ENCODE results near the gene HEMK1. TPM values are rescaled to one million over a fixed set of nuclear protein-coding genes. Genes with fewer than 3 reads are reported as not detected.
A peak's percentile ranks its signal among the peaks of the same experiment; 100 is the strongest.

HEMK1 gene
- total RNA-seq, 2 donors from 2014 or later = 24.1 to 25.8 TPM

GRCh38 chr3:50620820-50621219 is 51.5 kb downstream of the HEMK1 start:
- H3K4me1 ChIP-seq (ENCODE audit: control insufficient read depth, insufficient read depth, low read length) = peaks cover 22% of the 10 kb centered on the region
- no peak overlapping the region for H3K4me3 ChIP-seq (ENCODE audit: low read length)
- H3K27me3 ChIP-seq (ENCODE audit: control insufficient read depth, insufficient read depth, low read length, poor library complexity, severe bottlenecking) = no peaks in the 10 kb centered on the region
- WGBS, 2 experiments (ENCODE audit: insufficient coverage in 1 of 2, insufficient read length in 1 of 2) = 90 to 93% methylated on average over 4 of the region's 4 CpGs
- H3K36me3 ChIP-seq (ENCODE audit: control insufficient read depth, insufficient read depth, low read length) = no peaks in the 10 kb centered on the region
- no peak overlapping the region for H3K27ac Mint-ChIP-seq
- no peak for DNase-seq
- H3K36me3 Mint-ChIP-seq (ENCODE audit: low read depth) = peaks cover 5% of the 10 kb centered on the region
- peaks cover 37% of the 10 kb centered on the region for H3K4me1 Mint-ChIP-seq
- H3K27me3 Mint-ChIP-seq (ENCODE audit: insufficient read depth) = no peaks in the 10 kb centered on the region
- no peaks in the 10 kb centered on the region for H3K9me3 Mint-ChIP-seq
- H3K27ac ChIP-seq (ENCODE audit: low read depth, low read length) = no peak overlapping the region
- no peaks in the 10 kb centered on the region for H3K9me3 ChIP-seq (ENCODE audit: control insufficient read depth, low read length)
- no peak overlapping the region for H3K4me3 Mint-ChIP-seq
- no peak for TF ChIP-seq CTCF (conservative IDR thresholded peaks at IDR 0.05)
- no peak overlapping the region for H3K9ac ChIP-seq (ENCODE audit: extremely low read depth, low read length, poor library complexity, severe bottlenecking)

- peaks cover 23% of the 10 kb centered on the region for H3K4me1 ChIP-seq (ENCODE audit: control insufficient read depth, insufficient read depth, low read length)
- Mint-ChIP-seq H3K36me3 (ENCODE audit: low read depth) (peaks cover 5% of the 10 kb centered on the region), H3K27ac (peak overlapping the region; percentile 72), H3K4me1 (peaks cover 34% of the 10 kb centered on the region), H3K4me3 (no peak overlapping the region), H3K27me3 (ENCODE audit: insufficient read depth) (no peaks in the 10 kb centered on the region), H3K9me3 (no peaks in the 10 kb centered on the region)
- no peak overlapping the region for H3K4me3 ChIP-seq (ENCODE audit: low read length)
- no peaks in the 10 kb centered on the region for H3K9me3 ChIP-seq (ENCODE audit: control insufficient read depth, low read length)
- WGBS, 2 experiments (ENCODE audit: insufficient coverage in 1 of 2, insufficient read length in 1 of 2) = 70% methylated on average over 3 of the region's 3 CpGs
- H3K9ac ChIP-seq (ENCODE audit: extremely low read depth, low read length, poor library complexity, severe bottlenecking) = no peak overlapping the region
- no peak overlapping the region for H3K27ac ChIP-seq (ENCODE audit: low read depth, low read length)
- H3K36me3 ChIP-seq (ENCODE audit: control insufficient read depth, insufficient read depth, low read length) = no peaks in the 10 kb centered on the region
- no peak for TF ChIP-seq CTCF (conservative IDR thresholded peaks at IDR 0.05)
- no peak for DNase-seq
- no peaks in the 10 kb centered on the region for H3K27me3 ChIP-seq (ENCODE audit: control insufficient read depth, insufficient read depth, low read length, poor library complexity, severe bottlenecking)
Measured at GRCh38 chr3:50622881-50623280, 53.6 kb downstream of the HEMK1 start.

- Mint-ChIP-seq H3K4me1 (peaks cover 35% of the 10 kb centered on the region), H3K9me3 (no peaks in the 10 kb centered on the region), H3K27ac (peak overlapping the region; percentile 80), H3K4me3 (no peak overlapping the region), H3K27me3 (ENCODE audit: insufficient read depth) (no peaks in the 10 kb centered on the region), H3K36me3 (ENCODE audit: low read depth) (peaks cover 5% of the 10 kb centered on the region)
- H3K9me3 ChIP-seq (ENCODE audit: control insufficient read depth, low read length) = no peaks in the 10 kb centered on the region
- H3K27ac ChIP-seq (ENCODE audit: low read depth, low read length) = no peak overlapping the region
- no peak for TF ChIP-seq CTCF (conservative IDR thresholded peaks at IDR 0.05)
- peaks cover 23% of the 10 kb centered on the region for H3K4me1 ChIP-seq (ENCODE audit: control insufficient read depth, insufficient read depth, low read length)
- WGBS, 2 experiments (ENCODE audit: insufficient coverage in 1 of 2, insufficient read length in 1 of 2) = 90 to 92% methylated on average over 6 of the region's 6 CpGs
- H3K36me3 ChIP-seq (ENCODE audit: control insufficient read depth, insufficient read depth, low read length) = no peaks in the 10 kb centered on the region
- no peak overlapping the region for H3K4me3 ChIP-seq (ENCODE audit: low read length)
- no peak overlapping the region for H3K9ac ChIP-seq (ENCODE audit: extremely low read depth, low read length, poor library complexity, severe bottlenecking)
- no peak for DNase-seq
- H3K27me3 ChIP-seq (ENCODE audit: control insufficient read depth, insufficient read depth, low read length, poor library complexity, severe bottlenecking) = no peaks in the 10 kb centered on the region
Measured at GRCh38 chr3:50623840-50624474, 54.6 kb downstream of the HEMK1 start.

Data from endodermal cell (in vitro differentiated cells).